ENCODE results near the gene HCK.

- TF ChIP-seq POLR2A (IDR thresholded peaks at IDR 0.05; ENCODE audit: low read length) (no peak), GATA1 (IDR thresholded peaks at IDR 0.05; ENCODE audit: low read depth, low read length) (no peak)
Measured at GRCh38 chr20:32144898-32145662, 93.0 kb downstream of the HCK start.

Data from erythroblast (primary cell).